ENCODE measurements around the gene FAM200C.
A peak's percentile ranks its signal among the peaks of the same experiment; 100 is the strongest.
"Not testable (repeated sequence)": the region's sequence is repeated elsewhere in the genome, so short reads cannot be mapped to it uniquely, and the experiment has no call there.

Gene FAM200C

GRCh38 chr5:160399402-160400353, at the start of gene FAM200C:
Gene FAM200C, minus strand, starts transcription at chr5:160400054. Its CDS starts 4,564 bp downstream, at chr5:160395490.
- DNase-seq (ENCODE audit: low read depth): peak; percentile 91

GRCh38 chr5:160449458-160449857, 49.6 kb upstream of the FAM200C start:
- DNase-seq (ENCODE audit: low read depth): no peak

DNA sequence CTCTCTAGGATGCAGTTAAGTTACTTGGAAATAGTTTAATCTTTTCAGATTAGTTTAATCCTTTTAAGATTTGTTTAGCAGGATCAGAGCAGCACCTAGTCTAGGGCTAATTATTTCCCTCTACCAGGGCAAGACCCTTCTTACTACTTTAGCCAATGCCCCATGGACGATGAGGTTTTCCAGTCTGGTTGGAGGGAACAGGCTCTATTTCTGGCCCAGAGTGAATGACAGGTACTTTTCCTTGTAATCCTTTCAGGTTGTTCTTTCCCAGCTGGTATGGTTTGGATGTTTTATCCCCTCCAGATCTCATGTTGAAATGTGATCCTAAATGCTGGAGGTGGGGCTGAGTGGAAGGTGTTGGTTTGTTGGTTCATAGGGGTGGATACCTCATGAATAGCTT, 49.0 kb upstream of the FAM200C start:
- DNase-seq (ENCODE audit: low read depth): no peak

DNA sequence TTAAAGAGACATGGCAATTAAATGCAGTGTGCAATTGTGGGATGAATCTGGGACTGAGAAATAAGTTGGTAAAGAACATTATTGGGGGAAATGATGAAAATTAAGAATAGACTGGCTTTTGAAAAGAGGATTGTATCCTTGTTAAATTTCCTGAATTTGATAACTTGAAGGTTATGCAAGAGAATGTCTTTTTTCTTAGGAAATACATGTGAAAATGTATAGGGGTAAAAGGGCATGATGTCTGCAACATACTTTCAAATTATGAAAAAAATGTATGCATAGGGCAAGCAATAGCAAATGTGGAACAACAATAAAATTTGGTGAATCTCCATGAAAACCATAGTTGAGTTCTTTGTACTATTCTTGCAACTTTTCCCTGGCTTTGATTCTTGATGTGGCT, 45.9 kb upstream of the FAM200C start:
- DNase-seq (ENCODE audit: low read depth): no peak

GRCh38 chr5:160445132-160445531, 45.3 kb upstream of the FAM200C start:
- DNase-seq (ENCODE audit: low read depth): no peak

- no peak for DNase-seq (ENCODE audit: low read depth)
Measured at GRCh38 chr5:160444407-160444806, 44.6 kb upstream of the FAM200C start.

- DNase-seq (ENCODE audit: low read depth): no peak
Measured at GRCh38 chr5:160442824-160443431, 43.1 kb upstream of the FAM200C start.

GRCh38 chr5:160441311-160441781, 41.5 kb upstream of the FAM200C start:
- DNase-seq (ENCODE audit: low read depth): no peak

GRCh38 chr5:160439205-160439600, 39.3 kb upstream of the FAM200C start:
- peak; percentile 50 for DNase-seq (ENCODE audit: low read depth)

- DNase-seq (ENCODE audit: low read depth): peak; percentile 51
Measured at GRCh38 chr5:160438316-160439204, 38.7 kb upstream of the FAM200C start.

DNA sequence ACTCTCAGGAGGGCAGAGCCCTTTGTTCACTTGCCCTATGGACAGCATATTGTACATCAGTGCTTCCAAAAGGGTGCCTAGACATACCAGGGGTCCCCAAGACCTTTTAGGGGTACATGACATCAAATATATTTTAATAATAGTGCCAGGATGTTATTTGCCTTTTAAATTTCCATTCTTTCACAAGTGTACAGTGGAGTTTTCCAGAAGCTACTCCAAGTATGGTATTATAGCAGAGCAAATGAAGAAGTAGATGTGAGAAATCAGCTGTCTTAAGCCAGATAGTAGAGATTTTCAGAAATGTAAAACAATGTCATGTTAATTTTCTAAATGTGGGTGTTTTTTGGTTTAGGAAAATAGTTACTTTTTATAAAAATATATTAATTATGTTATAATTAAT, 37.4 kb upstream of the FAM200C start:
- DNase-seq (ENCODE audit: low read depth): no peak

DNA sequence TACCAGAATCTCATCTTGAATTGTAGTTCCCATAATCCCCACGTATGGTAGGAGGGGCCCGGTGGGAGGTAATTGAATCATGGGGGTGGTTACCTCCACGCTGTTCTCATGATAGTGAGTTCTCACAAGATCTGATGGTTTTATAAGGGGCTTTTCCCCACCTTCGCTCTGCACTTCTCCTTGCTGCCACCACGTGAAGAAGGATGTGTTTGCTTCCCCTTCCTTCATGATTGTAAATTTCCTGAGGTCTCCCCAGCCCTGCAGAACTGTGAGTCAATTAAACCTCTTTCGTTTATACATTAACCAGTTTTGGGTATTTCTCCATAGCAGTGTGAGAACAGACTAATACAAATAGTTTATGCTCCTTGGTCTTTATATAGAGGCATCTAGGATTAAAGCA, 36.8 kb upstream of the FAM200C start:
- not testable (repeated sequence) for DNase-seq (ENCODE audit: low read depth)

- no peak for DNase-seq (ENCODE audit: low read depth)
Measured at GRCh38 chr5:160436017-160436416, 36.2 kb upstream of the FAM200C start.

GRCh38 chr5:160435532-160435931, 35.7 kb upstream of the FAM200C start:
- no peak for DNase-seq (ENCODE audit: low read depth)

DNA sequence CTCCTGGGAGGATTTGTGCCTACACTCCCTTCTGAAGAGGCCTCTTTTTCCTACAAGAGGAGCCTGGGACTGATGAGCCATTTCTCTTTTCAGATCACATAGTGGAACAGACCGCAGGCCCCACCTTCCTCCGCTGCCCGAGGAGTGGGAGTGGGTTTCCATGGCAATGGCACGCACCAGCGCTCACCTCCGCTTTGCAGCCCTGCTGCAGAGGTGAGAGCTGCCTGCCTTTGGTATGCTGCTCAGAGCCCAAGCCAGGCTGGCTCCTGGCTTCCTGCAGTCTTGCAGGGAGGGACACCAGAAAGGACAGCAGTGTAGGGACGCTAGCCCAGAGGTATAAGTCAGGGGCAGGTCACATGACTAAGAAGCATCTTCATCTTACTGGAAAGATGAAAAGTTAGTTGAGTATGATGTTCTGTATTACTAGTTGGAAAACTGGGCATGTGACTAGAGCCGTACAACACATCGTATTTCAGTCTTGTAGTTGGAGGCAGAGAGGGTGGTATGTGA, 34.2 kb upstream of the FAM200C start:
- DNase-seq (ENCODE audit: low read depth): no peak

DNA sequence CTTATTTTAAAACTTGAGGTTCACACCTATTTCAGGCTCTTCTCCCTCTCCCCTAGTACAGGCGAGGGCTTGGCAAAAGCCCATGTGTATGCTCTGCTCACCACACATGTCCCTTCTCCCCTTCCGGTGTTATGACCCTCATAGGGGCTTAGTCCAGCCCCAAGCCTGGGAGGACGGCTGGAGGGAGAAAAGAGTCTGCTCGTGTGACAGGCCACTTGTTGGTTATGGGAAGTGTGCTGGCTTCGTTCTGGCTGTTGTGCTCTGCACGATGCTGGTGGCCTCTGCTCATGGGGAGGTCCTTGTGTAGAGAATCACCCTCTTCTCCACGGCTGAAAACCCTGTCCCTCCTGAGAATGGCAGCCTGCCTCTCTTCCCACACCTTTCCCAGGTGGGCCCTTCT, 32.9 kb upstream of the FAM200C start:
- no peak for DNase-seq (ENCODE audit: low read depth)

- no peak for DNase-seq (ENCODE audit: low read depth)
Measured at GRCh38 chr5:160432196-160432595, 32.3 kb upstream of the FAM200C start.

DNA sequence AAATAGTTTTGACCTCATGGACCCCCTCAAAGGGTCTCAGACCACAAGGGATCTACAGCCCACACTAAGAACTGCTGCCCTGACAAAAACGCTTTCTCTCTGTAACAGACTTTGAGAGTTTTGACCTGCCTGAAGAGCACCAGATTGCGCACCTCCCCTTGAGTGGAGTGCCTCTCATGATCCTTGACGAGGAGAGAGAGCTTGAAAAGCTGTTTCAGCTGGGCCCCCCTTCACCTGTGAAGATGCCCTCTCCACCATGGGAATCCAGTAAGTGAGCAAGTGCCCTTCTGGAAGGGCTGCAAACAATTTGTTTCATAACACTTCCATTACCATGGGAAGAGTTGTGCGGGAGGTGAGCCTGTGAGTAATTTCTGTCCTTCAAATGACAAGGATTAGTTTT, 27.8 kb upstream of the FAM200C start:
- DNase-seq (ENCODE audit: low read depth): no peak

DNA sequence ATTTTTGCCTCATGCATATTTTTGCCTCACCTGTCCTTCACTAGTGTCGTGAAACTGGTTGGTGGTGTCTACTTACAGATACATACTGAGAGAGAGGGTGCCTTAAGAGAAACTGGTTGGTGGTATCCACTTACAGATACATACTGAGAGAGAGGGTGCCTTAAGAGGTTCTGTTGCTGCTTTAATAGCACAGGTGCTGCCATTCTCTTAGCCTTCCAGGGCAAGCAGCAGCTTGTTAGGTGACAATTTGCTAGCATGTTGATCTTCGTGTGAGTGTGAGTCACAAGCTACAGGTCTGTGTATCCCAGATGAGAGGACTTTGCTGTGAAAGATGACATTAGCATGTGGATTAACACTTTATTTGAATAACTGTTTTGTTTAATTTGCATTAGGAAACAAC, 23.2 kb upstream of the FAM200C start:
- DNase-seq (ENCODE audit: low read depth): no peak

GRCh38 chr5:160421625-160422258, 21.9 kb upstream of the FAM200C start, which contains the start of gene PTTG1:
Gene PTTG1, plus strand, starts transcription at chr5:160421855. Its CDS starts 458 bp downstream, at chr5:160422313.
- DNase-seq (ENCODE audit: low read depth): peak; percentile 96

DNA sequence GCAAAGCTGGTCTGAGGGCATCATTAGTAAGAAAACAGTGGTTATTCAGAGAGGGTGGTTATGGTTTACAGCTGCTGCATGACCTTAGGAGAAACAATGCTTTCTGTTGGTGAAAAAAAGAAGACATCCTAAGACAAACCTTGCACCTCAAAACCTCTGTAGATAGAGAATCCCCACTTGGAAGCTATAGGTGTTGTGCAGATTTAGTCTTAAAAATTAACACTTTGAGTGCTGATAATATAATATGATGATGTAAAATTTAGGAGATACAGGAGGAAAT, 20.4 kb upstream of the FAM200C start:
- no peak for DNase-seq (ENCODE audit: low read depth)
